ENCODE results near the gene FASTKD3. TPM values are rescaled to one million over a fixed set of nuclear protein-coding genes. Genes with fewer than 3 reads are reported as not detected.

The FASTKD3 gene
- total and polyA plus RNA-seq, 2 experiments from 2014 or later: 14.7 to 22.4 TPM

DNA sequence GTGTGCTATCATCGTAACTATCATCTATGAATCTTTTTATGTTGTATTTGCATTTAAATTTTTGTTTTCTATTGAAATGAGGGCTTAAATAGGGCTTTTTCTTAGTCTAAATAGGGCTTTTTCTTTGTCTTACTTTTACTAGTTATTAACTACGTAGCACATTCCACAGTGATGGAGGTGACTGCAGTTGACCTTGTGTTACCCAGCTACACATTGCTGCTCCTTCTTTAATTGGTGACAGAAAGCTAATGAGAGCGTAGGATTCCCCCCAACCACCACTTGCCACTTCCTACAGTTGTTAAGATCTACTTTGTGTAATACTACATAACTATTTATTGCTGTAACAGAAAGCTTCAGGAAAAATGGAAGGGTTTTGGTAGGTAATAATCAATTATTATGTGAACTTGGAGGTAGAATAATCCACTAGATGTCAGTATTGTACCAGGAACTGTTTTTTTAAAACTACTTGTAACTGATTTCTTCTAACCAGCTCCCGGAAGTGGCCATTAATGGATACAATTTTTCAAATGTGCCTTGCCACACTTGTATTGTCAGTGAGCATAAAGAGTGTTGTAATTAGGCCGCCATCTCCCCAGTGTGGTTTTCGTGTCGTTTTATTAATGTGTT, 18.1 kb upstream of the FASTKD3 start:
- Histone ChIP-seq H3K4me3 (no peak overlapping the region), H3K79me2 (peaks cover 4% of the 10 kb centered on the region), H3K9me3 (ENCODE audit: low read depth) (no peaks in the 10 kb centered on the region), H3K36me3 (replicated peaks; ENCODE audit: insufficient read depth, low read depth) (no peaks in the 10 kb centered on the region), H3K4me2 (no peak overlapping the region), H3K27me3 (no peaks in the 10 kb centered on the region), H4K20me1 (ENCODE audit: insufficient read depth, poor library complexity, severe bottlenecking) (no peaks in the 10 kb centered on the region), H3K27ac (no peak overlapping the region), H3K9me2 (replicated peaks; ENCODE audit: insufficient read depth) (no peaks in the 10 kb centered on the region), H3K4me1 (ENCODE audit: insufficient read depth) (no peaks in the 10 kb centered on the region), H2AFZ (no peak overlapping the region)
- WGBS (ENCODE audit: low lambda C conversion rate, missing lambda C conversion rate): 80% methylated on average over 7 of the region's 7 CpGs
- DNase-seq (ENCODE audit: low spot score): peak; percentile 55
- TF ChIP-seq, protein P1, sequence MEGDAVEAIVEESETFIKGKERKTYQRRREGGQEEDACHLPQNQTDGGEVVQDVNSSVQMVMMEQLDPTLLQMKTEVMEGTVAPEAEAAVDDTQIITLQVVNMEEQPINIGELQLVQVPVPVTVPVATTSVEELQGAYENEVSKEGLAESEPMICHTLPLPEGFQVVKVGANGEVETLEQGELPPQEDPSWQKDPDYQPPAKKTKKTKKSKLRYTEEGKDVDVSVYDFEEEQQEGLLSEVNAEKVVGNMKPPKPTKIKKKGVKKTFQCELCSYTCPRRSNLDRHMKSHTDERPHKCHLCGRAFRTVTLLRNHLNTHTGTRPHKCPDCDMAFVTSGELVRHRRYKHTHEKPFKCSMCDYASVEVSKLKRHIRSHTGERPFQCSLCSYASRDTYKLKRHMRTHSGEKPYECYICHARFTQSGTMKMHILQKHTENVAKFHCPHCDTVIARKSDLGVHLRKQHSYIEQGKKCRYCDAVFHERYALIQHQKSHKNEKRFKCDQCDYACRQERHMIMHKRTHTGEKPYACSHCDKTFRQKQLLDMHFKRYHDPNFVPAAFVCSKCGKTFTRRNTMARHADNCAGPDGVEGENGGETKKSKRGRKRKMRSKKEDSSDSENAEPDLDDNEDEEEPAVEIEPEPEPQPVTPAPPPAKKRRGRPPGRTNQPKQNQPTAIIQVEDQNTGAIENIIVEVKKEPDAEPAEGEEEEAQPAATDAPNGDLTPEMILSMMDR (IDR thresholded peaks at IDR 0.05; ENCODE audit: poor library complexity): peak; percentile 72
- TF ChIP-seq EZH2 (IDR thresholded peaks at IDR 0.05; ENCODE audit: borderline replicate concordance) (no peak), EZH2phosphoT487 (IDR thresholded peaks at IDR 0.05; ENCODE audit: low read depth, severe bottlenecking, unreplicated experiment) (no peak)

DNA sequence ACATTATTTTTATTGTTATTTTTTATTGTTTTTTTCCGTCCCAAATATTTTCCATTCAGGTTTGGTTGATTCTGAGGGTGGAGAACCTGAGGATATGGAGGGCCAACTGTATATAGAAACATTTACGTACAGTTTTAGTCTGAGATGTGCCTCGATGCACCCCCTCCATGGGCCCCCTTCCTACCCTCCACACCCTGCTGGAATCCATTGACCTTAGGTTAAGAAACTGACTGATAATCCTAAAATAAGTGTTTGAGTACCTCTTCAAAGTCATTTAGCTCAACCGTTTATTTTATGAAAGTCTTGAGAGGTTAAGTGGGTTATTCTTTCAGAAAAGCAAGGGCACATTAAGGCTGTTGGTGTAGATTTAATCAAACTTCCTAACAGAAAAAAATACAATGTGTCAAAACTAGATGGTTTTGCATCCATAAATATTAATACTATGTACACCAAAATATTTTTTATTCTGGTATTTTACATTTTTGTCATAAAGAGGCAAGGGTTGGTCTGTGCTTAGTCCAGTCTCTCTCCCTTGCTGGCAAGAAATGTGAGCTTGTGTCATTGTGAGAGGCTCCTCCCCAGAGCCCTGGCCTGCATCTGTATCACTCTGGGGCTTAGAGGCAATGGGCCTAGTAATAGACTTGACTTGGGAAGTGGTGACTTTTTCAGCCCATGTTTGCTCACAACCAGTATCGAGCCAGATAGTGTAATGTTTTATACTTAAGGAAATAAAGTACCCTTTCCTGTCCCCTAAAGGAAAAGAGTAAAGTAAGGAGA, 15.8 kb upstream of the FASTKD3 start:
- 72% methylated on average over 5 of the region's 5 CpGs for WGBS (ENCODE audit: low lambda C conversion rate, missing lambda C conversion rate)
- H3K4me2 ChIP-seq: no peak overlapping the region
- no peaks in the 10 kb centered on the region for H3K27me3 ChIP-seq
- no peak overlapping the region for H2AFZ ChIP-seq
- TF ChIP-seq EZH2phosphoT487 (IDR thresholded peaks at IDR 0.05; ENCODE audit: low read depth, severe bottlenecking, unreplicated experiment) (no peak), EZH2 (IDR thresholded peaks at IDR 0.05; ENCODE audit: borderline replicate concordance) (no peak)
- TF ChIP-seq, protein P1 (IDR thresholded peaks at IDR 0.05; ENCODE audit: poor library complexity): no peak
- H3K4me3 ChIP-seq: no peak overlapping the region
- H3K4me1 ChIP-seq (ENCODE audit: insufficient read depth): peaks cover 2% of the 10 kb centered on the region
- H4K20me1 ChIP-seq (ENCODE audit: insufficient read depth, poor library complexity, severe bottlenecking): no peaks in the 10 kb centered on the region
- no peaks in the 10 kb centered on the region for H3K36me3 ChIP-seq (replicated peaks; ENCODE audit: insufficient read depth, low read depth)
- no peak overlapping the region for H3K27ac ChIP-seq
- no peaks in the 10 kb centered on the region for H3K9me2 ChIP-seq (replicated peaks; ENCODE audit: insufficient read depth)
- peaks cover 24% of the 10 kb centered on the region for H3K79me2 ChIP-seq
- DNase-seq (ENCODE audit: low spot score): no peak
- H3K9me3 ChIP-seq (ENCODE audit: low read depth): no peaks in the 10 kb centered on the region

DNA sequence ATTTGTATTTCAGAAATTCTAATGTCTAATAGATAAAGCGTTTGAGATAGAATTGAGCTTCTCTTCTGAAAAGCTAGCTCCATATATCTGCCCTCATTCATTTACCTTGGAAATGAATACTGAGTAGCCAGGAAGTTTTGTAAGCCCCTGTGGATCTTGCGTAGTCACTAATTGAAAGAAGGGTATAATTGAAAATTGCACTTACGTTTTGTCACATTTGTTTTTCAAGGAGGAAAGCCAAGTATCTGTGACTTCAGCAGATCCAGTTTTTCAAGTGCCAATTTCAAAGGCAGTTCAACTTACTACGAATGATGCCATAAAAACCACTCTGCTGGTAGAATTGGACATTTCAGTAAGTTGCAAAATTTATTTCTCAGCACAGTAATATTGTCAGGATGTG, 14.1 kb upstream of the FASTKD3 start:
- DNase-seq (ENCODE audit: low spot score): no peak
- 95% methylated on average over 4 of the region's 4 CpGs for WGBS (ENCODE audit: low lambda C conversion rate, missing lambda C conversion rate)
- Histone ChIP-seq H4K20me1 (ENCODE audit: insufficient read depth, poor library complexity, severe bottlenecking) (no peaks in the 10 kb centered on the region), H3K27me3 (no peaks in the 10 kb centered on the region), H3K36me3 (replicated peaks; ENCODE audit: insufficient read depth, low read depth) (no peaks in the 10 kb centered on the region), H2AFZ (no peak overlapping the region), H3K79me2 (peaks cover 26% of the 10 kb centered on the region), H3K4me2 (no peak overlapping the region), H3K27ac (no peak overlapping the region), H3K4me3 (no peak overlapping the region), H3K9me3 (ENCODE audit: low read depth) (no peaks in the 10 kb centered on the region), H3K9me2 (replicated peaks; ENCODE audit: insufficient read depth) (no peaks in the 10 kb centered on the region), H3K4me1 (ENCODE audit: insufficient read depth) (peaks cover 16% of the 10 kb centered on the region)
- TF ChIP-seq EZH2 (IDR thresholded peaks at IDR 0.05; ENCODE audit: borderline replicate concordance) (no peak), EZH2phosphoT487 (IDR thresholded peaks at IDR 0.05; ENCODE audit: low read depth, severe bottlenecking, unreplicated experiment) (no peak)
- TF ChIP-seq, protein P1 (IDR thresholded peaks at IDR 0.05; ENCODE audit: poor library complexity): no peak
